Right renal pelvis (tissue), 4 donors: ENCODE results near the gene OSBPL3. TPM values are rescaled to one million over a fixed set of nuclear protein-coding genes. Genes with fewer than 3 reads are reported as not detected.
"Not testable (repeated sequence)": the region's sequence is repeated elsewhere in the genome, so short reads cannot be mapped to it uniquely, and the experiment has no call there.

Source experiments
- DNase-seq, 4 donors: peaks; one replicate each; pipeline ENCODE4 v3.0.0-alpha.2; 2013; ENCODE audit warnings: low read depth in 4 of 4, low spot score in 3 of 4, missing footprints in 1 of 4
- polyA plus RNA-seq, 4 donors: library from polyadenylated mRNA; unstranded; fragments of 120-200 nt; gene quantifications; one replicate each; pipeline ENCODE4 v1.2.1, GENCODE V29; 2013; ENCODE audit not compliant: insufficient read length in 4 of 4

OSBPL3 gene
- polyA plus RNA-seq, 4 donors, result 18.6 to 26.9 (median 20.0) TPM

DNA sequence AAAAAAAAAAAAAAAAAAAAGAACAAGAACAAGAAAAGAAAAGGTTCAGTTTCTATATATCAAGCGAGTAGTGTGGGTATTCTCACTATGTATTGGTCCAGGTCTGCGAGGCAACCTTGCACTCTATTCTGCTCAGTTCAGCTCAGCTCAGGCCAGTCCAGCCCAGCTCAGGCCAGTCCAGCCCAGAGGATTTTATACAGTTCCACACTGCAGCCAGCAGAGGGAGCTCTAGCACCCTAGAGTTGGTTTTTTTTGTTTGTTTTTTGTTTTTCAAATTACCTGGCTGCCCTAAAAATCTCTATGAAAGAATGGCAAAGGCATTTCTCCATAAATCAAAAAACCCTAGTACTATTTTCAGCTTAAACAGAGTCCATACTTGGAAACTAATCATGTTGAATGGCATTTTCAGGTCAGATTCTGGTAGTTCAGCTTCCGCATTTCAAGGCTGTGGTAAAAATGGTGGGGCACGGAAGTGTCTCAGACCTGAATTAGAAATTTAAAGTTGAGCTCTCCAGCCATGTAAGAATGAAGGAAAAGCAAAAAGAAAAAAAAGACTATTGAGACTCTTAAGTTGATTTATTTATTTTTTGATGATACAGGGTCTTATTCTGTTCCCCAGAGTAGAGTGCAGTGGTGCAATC is 167.6 kb downstream of the OSBPL3 start:
- peak; percentile 32 to 57 (median 46) for DNase-seq

- DNase-seq, result no peak
Observed at GRCh38 chr7:24808518-24808917, 171.5 kb downstream of the OSBPL3 start.

GRCh38 chr7:24802300-24802699 is 177.7 kb downstream of the OSBPL3 start:
- DNase-seq, result no peak

DNA sequence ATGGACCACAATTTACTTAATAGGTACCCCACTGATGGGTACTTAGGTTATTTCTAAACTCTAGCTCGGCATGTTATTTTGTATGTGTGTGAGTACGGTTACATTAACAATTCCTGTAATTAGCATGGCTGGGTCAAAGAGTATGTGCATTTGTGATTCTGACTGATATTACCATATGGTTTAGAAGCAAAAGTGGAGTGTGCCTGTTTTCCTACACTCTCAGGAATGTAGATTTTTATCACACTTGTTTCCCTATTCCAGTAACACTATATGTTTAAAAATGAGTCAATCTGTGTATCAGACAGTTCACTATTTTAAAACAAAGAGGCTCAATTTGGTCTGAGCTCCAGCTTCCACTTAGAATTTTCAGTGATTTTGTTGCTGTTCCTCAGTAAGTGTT is 178.1 kb downstream of the OSBPL3 start:
- DNase-seq, result no peak

DNA sequence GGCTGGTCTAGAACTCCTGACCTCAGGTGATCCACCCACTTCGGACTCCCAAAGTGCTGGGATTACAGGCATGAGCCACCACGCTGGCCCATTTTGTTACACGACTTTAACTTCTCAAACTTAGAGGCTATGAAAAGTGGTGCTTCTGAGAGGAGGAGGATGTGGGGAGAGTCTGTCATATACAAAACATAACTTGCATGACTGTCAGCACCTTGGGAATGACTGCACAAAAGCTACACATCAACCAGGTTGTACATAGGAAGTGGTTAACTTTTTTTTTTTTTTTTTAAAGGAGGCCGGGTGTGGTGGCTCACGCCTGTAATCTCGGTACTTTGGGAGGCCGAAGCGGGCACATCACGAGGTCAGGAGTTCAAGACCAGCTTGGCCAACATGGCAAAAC is 179.3 kb downstream of the OSBPL3 start:
- no peak for DNase-seq

GRCh38 chr7:24800073-24800472 is 179.9 kb downstream of the OSBPL3 start:
- DNase-seq, result no peak

DNA sequence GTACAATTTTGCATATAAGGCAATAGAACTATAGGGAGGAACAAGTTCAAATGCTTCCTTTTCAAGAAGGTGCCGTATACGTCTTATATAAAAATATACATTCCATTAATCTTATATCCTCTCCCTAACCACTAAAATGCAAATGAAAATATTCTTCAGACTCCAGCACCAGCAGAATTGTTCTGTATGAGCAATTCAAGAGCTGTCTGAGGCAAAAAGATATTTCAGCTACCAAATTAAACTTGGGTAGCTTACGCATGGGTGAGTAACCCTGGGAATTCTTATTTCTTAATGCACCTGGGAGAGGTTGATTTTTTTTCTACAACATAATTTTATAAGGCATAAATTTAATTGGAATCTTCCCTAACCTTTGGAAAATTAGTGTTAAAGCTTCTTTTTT is 180.5 kb downstream of the OSBPL3 start:
- DNase-seq, result no peak

DNA sequence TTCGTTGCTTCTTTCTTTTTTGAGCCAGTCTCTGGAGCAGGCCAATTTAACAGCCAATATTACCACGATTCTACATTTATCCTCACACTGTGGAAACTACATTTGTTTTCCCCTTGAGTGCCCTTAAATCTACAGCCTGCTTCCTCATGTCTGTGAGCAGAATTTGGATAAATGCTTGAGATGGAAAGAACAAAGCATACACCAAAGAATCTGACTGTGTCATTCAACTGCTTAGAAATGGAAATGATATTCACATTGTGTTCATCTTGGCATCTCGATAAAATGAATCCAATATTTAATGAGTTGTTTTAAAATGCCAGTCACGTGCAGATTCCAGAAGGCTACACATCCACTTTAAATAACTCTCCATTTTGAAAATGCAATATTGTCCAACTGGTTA is 181.7 kb downstream of the OSBPL3 start:
- no peak for DNase-seq

GRCh38 chr7:24797270-24797669 is 182.7 kb downstream of the OSBPL3 start:
- no peak for DNase-seq

GRCh38 chr7:24795407-24795767 is 184.6 kb downstream of the OSBPL3 start:
- no peak for DNase-seq

- not testable (repeated sequence) for DNase-seq
Observed at GRCh38 chr7:24794751-24795406, 185.1 kb downstream of the OSBPL3 start.

DNA sequence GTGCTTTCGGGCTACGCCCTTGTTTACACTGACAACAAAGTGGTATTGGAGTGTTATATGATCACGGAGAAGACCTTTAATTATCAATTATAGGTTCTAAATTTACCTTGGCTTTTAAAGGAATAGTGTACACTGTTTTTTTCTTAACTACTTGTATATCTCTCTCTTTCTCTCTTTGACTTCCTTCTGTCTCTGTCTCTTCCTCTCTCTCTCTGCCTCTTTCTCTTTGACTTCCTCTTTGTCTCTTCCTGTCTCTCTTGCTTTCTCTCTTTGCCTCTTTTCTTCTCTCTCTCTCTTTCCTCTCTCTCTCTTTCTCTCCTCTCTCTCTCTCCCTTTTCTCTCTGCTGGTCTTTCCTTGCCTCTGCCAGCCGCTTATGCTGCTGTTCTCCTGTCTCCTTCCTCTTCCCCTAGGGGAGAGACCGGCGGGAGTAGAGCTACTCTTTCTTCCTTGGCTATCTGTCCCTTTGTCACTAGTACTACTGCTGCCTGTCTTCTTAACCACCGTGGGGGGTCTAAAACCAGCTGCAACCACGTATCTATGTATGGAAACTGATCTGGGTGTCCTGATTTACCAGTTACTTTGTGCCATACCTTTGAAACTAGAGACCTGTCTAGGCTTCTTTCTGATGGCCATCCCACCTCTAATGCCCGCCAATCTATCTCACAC is 185.9 kb downstream of the OSBPL3 start:
- DNase-seq, result no peak

GRCh38 chr7:24788961-24789576 is 190.9 kb downstream of the OSBPL3 start:
- DNase-seq, result no peak

DNA sequence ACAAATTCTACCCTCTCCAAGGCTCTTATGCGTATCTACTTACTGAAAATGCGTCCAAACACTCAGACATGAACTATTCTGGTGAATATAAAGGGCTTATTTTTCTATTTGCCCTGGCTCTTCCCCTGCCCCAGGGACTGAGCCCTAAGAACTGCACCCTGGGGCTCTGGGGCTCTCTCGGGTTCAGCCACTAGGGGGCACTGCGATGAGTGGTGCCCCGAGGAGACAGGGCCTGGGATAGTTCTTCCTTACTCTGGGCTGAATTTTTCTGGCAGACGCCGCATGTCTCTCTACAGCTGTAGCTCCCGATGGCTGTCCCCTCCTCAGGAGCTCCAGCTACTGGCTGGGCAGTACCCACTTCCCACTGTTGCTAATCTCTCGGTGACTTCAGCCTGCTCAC is 191.9 kb downstream of the OSBPL3 start:
- no peak for DNase-seq

- DNase-seq, result no peak
Observed at GRCh38 chr7:24786941-24787340, 193.0 kb downstream of the OSBPL3 start.

DNA sequence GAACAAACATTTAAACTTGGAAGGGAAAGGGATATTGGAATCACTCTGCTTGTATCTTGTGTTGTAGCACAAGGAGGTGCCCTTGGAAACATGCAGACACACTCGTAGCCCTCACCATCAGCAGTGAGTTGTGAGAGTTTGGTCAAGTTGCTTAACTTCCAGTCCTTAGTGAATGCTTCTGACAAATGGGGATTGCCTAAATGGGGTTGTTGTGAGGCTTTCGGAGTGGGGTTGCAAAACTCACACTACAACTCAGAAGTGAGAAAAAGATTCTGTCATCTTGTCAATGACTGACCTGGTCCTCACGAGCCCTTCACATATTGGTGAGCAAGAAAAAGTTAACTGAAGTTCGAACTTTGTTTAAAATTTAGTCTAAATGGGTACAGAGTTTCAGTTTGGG is 193.7 kb downstream of the OSBPL3 start:
- no peak for DNase-seq

GRCh38 chr7:24784277-24784676 is 195.7 kb downstream of the OSBPL3 start:
- DNase-seq, result no peak

- DNase-seq, result no peak
Observed at GRCh38 chr7:24783698-24784097, 196.3 kb downstream of the OSBPL3 start.

DNA sequence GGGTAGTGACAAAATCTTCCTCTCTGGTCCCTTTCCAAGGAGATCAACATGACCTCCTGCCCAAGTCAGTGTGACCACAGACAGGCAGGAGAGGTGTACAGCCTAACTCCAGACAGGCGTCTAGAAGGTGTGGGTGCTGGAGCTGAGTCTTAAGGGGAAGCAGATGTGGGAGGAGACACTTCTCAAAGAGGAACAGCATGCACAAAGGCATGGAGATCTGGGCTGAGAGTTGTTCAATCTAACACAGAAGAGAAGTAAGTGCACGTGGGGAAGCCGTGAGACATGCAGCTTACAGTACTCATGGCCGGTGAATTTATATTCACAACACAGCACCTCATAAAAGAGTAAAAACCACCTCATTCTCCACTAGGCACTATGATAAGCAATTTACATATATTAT is 198.9 kb downstream of the OSBPL3 start:
- no peak for DNase-seq

DNA sequence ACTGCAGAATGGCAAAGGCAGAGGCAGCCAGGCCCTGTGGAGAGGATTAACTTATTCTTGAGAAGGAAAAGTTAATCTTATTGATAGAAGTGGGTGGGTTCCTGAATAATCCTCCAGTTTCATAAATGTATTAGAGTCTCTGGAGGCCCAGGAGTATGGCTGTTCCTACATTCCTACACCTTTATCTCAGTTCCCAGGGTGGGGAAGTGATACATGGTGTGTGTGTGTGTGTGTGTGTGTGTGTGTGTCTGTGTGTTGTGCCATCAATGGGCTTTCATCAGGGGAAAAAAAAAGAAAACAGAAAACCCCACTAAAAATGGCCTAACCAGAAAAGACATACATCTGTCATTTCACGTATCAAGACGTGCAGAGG is 200.7 kb downstream of the OSBPL3 start:
- no peak for DNase-seq

- DNase-seq, result no peak
Observed at GRCh38 chr7:24778543-24779282, 201.3 kb downstream of the OSBPL3 start.
